Left ventricle myocardium superior (tissue), 1 donor: Measurements from ENCODE around the gene DOK5. TPM values are rescaled to one million over a fixed set of nuclear protein-coding genes. Genes with fewer than 3 reads are reported as not detected.

Experiments used
- ATAC-seq: fragments of 200-7000 bp; cut with Tn5 transposase; one replicate; pipeline ENCODE4 v1.9.1; 2020; ENCODE audit warnings: mild to moderate bottlenecking, moderate library complexity
- DNase-seq: peaks from one replicate; pipeline ENCODE4 v3.0.0-alpha.2; 2020
- intact Hi-C: fragments of 100-400 bp; cut with micrococcal nuclease; formaldehyde crosslinking; loops from one replicate; pipeline ENCODE4 v1.11.0; 2022
- total RNA-seq: library from RNA; stranded (reverse); fragmentation: NEBNext Ultra II Directional; extraction: Animal tissue kit (Norgen Biotek cat#: 25700); gene quantifications from one replicate; pipeline ENCODE4 v1.2.1, GENCODE V29; 2021
- donor health status: DM: no; HTN: yes; CAD: no; lungs with severe emphysema.

DOK5 gene
- total RNA-seq, 1 donor from 2014 or later: 1.8 TPM

DNA sequence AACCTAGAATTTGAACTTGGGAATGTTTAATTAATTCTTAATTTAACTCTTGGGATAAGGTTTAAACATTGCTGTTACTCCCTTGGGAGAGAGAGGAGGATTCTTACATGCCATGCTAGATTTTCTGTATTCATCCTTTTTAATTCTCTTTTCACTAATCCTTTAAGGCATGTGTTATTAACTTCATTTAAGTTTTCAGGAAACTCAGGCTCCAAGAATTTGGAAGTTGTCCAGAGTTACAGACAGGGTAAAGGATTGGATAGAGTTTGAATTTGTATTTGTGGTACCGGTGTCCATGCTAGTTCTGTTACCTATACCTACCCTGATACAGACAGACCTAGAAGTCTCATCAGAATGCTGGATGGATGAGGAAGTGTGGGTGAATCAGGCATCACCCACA, 23.7 kb downstream of the DOK5 start:
- intact Hi-C loops: no loop called here
- no peak for DNase-seq
- no peak for ATAC-seq

DNA sequence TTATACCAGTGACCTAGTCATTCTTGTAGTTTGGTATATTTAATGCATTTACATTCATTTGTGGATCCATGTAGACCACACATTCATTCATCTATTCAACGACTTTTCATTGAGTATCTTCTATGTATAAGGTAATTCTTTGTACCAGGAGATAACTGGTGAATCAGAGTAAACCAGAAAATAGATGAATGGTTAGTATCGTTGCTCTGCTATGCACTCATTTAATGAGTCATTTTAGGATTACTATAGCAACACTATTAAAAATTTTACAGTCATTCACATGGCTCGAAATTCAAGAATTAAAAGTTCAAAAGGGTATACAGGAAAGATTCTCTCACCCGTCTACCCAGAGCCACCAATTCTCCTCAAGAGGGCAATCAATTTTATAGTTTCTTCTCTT, 26.8 kb downstream of the DOK5 start:
- intact Hi-C loops: no loop called here
- no peak for ATAC-seq
- no peak for DNase-seq

DNA sequence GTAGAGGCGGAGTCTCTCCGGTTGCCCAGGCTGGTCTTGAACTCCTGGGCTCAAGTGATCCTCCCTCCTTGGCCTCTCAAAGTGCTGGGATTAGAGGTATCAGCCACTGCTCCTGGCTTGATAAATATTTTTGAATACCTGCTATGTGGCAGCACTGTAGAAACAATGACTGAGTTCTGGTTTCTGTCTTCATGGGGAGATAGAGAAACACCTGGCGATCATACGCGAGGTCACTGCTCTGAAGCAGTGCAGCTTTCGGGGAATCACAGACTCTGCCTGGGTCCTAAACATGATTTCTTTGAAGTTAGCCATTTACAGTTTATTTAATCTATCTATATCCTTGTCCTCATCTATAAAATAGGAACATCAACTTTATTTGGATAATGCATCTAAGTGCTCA, 31.2 kb downstream of the DOK5 start:
- DNase-seq: no peak
- intact Hi-C loops: no loop called here

DNA sequence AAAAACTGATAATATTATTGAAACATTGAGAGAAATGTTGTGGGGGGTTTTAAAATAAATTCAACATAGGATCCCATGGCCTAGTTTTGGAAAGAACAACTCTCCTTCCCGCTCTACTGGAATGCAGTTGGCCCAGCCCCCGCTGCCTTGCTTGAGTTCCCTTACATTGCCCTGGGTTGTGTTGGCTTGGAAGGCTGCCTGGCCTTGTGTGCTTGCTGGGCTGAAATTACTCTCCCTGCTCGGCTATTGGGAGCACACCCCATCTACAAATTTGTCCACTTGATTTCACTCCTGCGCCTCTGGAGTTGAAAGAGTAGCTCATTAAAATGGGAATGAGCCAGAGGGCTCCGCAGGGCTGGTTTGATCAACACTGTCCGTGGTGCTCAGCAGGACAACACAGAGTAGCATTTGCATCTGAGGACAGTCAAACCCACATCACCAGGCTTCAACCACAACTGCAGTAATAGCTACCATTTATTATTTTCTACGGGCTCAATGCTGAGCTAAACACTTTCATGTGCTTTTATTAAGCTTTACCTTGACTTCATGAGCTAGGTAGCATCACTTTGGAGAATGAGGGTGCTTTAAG, 35.2 kb downstream of the DOK5 start:
- intact Hi-C loops: no loop called here
- ATAC-seq (peak; percentile 86), DNase-seq (peak; percentile 58)

More for the DNA sequence above, 31.2 kb downstream of the DOK5 start:
- ATAC-seq: no peak

DNA sequence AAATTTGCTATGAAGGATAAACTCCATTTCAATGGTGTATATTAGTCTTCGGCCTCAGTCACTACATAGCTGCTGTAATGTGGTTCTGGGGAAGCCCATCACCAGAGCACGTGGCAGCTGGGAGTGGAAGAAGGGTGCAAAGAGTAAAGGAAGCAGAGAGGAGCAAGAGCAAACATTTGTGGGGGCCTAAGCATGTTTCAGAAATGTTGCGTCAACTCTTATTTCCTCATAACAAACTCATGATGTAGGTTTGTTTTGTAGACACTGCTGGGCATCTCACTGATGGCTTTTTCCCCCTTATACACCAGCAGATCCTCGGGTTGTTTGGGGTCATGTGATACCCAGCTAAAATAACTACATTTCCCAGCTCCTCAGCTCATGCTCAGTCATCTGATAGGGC, 37.3 kb downstream of the DOK5 start:
- ATAC-seq (no peak), DNase-seq (no peak)
- intact Hi-C loops: no loop called here

DNA sequence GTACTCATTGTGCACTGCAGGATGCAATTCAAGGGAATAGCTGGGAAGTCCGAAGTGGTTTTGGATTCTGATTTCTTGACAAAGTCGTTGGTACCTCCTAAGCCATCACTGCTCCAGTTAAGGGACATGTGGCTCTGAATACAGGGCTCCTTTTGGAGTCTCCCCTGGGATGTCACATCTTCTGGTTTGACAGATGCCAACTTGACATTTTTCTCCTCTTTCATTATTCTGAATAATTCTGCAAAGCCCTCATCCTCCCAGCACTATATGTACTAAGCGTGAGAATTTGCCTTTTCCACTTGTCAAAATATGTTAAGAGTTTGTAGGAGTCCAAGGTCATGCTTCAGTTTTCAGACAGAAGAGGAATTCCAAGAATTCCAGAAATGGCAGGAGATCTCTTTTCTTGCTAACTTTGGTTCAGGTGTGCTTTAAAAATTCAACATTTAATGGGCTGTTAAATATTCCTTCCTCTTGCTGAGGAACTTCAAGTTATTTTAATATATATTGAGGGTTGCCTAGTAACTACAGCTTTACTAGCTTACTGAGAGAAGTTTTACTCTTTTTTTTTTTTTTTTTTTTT, 38.7 kb downstream of the DOK5 start:
- no peak for ATAC-seq
- no peak for DNase-seq
- intact Hi-C loops: no loop called here

DNA sequence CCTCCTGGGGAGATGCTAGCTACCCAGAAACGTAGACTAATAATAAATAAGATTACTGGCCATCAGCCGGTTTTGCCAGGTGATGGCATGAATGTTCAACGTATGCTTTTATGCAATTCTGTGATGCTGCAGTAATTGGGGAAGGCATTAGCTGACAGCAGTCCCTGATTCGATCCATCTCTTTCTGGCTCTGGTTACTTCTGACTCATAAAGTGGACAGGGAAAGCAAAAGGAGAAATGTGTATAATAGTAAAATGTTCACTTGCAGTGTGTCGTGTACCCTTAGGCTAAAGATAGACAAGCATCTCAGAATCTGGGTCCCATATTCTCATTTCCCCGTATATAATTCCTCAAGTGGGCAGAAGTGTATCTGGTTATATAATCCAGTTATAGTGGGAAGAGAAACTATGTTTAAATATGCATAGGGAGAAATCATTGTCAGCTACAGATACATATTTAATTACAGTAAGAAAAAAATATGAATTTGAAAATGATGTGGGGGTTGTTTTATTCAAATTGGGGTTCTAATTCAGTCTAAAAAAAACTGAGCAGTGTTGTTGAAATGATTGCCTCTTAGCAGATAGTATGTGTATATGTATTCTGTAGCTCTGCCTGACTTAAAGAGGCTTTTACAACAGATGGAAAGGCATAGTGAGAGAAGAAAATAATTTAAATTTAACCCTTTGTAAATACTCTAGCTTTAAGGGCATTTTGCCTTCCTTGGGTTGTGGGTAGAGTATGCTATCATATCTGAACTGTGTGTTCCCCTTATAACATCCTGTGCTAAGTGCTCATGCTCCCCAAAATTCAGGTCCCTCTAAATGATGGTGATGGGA, 40.6 kb downstream of the DOK5 start:
- intact Hi-C loops: no loop called here
- no peak for DNase-seq
- ATAC-seq: no peak

DNA sequence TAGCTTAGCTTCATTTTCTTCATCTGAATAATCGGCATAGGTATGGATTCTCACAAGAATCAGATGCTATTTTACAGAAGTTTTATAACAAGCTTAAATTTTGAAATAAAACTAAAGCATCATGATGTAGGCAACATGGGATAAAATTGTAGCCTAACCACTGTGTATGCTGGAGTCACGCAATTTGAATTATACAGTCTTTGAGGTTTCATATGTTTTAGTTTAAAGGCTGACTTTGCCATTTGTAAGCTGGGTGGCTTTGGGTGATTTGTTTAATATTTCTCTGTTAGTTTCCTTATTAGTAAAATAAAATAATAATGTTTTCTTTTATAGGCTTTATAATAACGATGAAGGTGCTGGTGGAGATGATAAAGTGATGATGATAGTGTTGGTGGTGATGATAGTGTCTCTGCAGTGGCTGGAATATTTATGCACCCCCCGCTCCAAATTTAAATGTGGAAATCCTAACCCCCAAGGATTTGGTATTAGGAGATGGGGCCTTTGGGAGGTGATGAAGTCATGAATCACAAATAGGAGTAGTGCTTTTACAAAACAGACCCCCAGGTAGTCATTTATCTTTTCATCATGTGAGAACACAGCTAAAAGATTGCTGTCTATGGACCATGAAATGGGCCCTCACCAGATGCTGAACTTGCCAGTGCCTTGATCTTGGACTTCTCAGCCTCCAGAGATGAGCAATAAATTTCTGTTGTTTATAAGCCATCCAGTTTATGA, 42.0 kb downstream of the DOK5 start:
- intact Hi-C loops: no loop called here

DNA sequence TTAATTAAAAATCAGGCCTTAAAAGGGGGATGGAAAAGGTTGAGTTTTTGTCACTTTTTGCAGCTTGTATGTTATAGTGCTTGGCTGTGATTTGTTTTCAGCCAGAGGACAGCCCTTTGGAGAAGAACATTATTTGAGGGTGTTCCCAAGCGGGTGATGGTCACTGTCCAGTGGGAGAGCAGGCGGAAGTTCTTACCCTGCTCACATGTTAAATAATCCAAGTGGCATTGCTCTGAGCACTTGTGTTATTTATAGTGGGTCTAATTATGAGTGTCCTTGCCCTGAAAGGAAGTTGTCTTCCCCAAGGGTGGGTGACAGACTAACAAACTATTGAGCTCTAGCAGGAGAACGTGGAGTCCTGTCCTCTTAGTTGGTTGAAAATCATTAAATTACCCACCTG, 49.5 kb downstream of the DOK5 start:
- intact Hi-C loops: no loop called here
- peak; percentile 99 for ATAC-seq
- DNase-seq: no peak

More for the DNA sequence above, 42.0 kb downstream of the DOK5 start:
- no peak for DNase-seq
- no peak for ATAC-seq

DNA sequence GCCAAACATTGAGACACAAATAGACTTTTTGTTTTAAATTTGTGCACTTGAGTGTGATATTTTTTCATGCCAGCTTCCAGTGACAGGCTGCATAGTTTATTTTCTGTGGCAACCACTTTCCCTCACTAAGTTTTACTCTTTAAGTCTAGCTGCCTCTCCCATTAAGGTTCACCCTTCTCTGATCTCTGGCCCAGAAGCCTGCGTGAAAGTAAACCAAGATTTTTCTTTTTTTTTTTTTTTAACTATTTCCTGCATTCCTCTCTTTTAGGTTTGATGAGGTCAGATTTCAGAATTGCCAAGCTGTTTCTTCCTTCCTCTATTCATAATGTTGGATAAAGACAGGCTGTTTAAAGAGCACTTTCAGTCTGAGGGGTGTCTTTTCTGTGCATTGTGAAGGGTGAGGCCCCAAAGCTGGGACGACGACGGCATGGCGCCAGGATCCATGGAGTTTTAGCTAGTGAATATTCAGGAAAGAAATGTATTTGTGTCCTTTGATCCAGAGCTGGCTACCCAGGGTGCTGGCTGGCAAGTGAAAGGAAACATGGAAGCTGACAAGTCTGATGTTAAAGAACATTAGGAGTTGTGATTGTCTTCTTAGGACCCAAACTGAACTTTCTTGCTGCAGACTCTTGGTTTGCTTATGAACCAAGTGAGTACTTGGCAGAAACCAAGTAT, 50.7 kb downstream of the DOK5 start:
- intact Hi-C loops: no loop called here
- no peak for DNase-seq
- ATAC-seq: no peak

DNA sequence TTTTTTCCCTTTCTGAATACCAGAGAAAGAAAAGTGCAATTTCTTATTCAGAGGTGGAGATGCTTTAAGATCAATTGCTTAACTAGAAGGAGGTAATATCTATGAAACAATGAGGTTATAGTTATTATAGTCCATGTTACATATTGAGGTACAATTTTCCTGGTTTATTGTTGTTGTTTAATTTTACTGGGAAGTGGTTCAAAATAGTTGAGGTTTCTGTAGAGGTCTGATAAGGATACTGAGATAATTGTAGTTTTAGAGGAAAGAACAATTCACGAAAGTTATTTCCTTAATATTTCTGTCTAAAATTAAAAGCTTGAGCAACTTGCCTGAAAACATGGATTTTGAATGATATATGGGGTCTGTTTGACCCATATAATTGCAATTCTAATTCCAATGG, 51.4 kb downstream of the DOK5 start:
- intact Hi-C loops: no loop called here

DNA sequence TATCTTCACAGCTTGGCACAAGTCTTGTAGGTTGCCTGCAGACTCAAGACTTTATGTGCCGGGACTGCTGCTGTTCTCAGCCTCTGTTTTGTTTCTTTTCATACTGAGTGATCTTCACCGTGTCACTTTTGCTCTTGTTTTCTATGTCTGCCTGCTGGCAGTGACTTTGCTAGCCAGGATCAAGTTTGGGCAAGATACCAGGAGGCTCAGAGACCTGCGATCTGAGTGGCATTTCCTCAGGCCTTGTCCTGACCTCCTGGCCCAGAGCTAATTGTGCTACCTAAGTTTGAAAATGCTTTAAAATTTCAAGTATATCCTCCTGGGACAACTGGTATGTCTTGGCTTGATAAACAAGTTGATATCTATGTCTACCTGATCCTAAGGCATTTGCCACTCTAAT, 57.2 kb downstream of the DOK5 start:
- intact Hi-C loops: no loop called here
- DNase-seq (no peak), ATAC-seq (peak; percentile 23)

More for the DNA sequence above, 51.4 kb downstream of the DOK5 start:
- no peak for ATAC-seq
- no peak for DNase-seq

DNA sequence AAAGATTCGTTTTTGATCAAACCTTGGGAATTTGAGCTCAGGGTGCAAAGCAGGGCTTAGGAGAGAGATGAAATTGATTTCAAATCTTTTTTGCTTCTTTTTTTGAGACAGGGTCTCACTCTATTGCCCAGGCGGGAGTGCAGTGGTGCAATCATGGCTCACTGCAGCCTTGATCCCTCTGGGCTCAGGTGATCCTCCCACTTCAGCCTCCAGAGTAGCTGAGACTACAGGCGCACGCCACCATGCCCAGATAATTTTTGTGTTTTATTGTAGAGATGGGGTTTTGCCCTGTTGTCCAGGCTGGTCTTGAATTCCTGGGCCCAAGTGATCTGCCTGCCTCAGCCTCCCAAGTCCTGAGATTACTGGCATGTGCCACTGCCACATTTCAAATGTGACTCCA, 58.7 kb downstream of the DOK5 start:
- DNase-seq (no peak), ATAC-seq (no peak)
- intact Hi-C loops: no loop called here

DNA sequence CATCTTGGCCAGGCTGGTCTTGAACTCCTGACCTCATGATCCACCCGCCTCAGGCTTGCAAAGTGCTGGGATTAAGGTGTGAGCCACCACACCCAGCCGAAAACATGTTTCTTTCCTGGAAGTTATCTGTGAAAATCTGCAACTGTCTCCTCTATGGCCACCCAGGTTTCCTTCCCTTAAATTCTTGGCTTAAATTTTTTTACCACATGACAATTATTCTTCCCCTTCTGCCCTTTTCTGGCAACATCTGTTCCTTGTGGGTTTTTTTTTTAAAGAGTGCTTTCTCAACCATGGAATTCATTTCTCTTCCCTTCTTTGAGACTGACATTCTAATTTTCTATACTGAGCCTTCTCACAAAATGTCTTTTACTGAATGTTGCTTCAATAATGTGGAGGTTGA, 59.6 kb downstream of the DOK5 start:
- ATAC-seq: no peak
- intact Hi-C loops: no loop called here
- DNase-seq: no peak

DNA sequence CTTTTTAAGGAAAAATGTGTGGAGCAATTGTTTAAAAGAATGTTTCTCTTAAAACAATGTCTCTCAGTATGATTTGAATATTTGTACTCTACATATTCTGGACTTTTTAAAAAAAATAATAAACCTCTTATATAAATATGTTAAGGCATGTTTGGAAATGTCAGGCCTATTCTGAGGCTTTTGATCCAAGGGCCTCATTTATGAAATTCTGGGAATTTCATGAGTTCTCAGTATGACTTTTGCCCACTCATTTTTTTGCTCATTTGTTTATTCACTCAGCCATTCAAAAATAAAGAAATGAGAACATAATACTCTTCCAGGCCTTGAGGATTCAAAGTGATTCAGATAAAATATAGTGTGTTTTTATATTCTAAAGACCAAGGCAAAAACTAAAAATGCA, 60.4 kb downstream of the DOK5 start:
- no peak for ATAC-seq
- intact Hi-C loops: no loop called here

DNA sequence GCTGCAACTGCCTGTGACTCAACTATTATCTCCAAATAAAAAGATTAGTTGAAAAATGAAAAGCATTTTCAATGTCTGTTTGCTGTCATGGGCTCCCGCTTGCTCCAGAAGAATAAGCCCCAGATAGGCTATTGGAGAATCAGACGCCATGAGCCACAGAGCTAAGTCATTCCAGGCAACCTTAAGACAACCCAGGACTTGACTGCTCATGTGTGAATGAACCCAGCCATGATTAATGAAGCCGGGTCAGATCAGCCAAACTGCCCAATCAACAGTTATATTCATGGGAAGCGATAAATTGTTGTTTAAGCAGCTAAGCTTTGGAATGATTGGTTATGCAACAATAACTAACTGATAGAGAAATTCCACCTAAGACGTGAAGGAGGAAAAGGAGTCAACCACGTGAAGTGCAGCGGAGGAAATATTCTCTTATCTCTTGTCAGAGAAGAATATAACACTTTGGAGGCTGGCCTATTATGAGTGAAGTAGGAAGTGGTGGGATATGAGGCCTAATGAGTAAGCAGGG, 64.2 kb downstream of the DOK5 start:
- DNase-seq: no peak

More for the DNA sequence above, 60.4 kb downstream of the DOK5 start:
- no peak for DNase-seq

DNA sequence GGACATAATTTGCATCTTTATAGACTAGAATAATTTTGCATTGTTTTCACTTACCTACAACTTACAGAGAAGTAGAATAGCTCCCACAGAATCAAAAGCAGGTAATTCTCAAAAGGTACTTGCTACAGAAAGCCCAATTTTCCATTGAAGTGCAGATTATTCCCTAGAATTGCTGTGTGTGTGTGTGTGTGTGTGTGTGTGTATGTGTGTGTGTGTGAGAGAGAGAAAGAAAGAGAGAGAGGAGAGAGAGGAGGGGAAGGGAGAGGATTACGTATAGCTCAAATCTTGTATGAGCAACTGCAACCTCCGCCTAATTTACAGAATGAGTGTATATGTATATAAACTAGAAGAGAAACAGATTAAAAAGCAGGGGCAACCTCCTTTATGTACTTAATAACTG, 68.0 kb downstream of the DOK5 start:
- no peak for ATAC-seq
- intact Hi-C loops: no loop called here

More for the DNA sequence above, 64.2 kb downstream of the DOK5 start:
- intact Hi-C loops: no loop called here
- no peak for ATAC-seq

DNA sequence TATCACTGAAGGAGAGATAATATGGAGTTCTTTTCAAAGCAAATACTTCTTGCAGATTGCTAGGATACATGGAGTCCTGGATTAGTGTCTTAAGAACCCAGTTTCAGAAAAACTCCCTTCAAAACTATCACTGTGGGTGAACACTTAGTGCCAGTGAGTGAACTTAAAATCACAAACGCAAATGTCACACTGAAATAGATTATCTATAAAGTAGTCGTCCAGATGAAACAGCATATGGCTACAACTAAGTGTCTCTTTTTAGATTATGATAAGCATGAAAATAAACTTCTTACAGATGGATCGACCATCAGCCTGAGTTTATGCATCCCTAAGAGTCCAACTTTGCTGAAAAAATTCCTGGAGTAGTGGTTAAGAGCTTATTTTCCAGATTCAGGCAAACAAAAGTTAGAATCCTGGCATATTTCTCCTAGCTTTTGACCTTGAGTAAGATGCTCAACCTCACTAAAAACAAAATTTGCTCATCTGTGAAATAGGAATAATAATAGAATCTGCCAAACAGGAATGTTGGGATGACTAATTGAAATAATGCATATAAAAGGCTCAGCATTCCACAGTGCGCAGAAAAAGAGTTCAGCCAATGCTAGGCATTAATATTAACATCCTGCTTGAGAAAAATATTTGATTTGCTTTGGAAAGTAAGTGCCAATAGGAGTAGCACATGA, 70.4 kb downstream of the DOK5 start:
- intact Hi-C loops: no loop called here
- DNase-seq (no peak), ATAC-seq (no peak)

More for the DNA sequence above, 68.0 kb downstream of the DOK5 start:
- no peak for DNase-seq

DNA sequence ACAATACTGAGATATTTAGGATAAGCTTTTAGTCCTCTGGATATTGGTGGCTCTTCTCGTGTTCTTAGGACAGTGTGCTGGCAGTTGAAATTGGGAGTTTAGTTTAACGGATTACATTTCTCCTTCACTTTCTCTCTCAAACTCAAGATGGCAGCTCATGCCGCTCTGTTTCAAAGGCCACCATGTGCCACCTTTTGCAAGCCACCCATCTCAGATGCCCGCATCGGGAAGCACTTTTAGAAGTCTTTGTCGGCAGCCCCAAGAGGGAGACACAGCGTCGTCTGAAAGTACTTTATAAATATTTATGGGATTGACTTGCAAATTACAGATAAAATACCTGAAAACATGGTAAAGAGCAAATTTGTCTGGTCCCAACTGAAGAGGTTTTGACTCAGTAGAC, 73.5 kb downstream of the DOK5 start:
- ATAC-seq: no peak
- intact Hi-C loops: no loop called here
- no peak for DNase-seq
